Measurements from ENCODE around the gene CCM2. TPM values are rescaled to one million over a fixed set of nuclear protein-coding genes. Genes with fewer than 3 reads are reported as not detected.

Gene CCM2
- total RNA-seq, 2 donors from 2014 or later, result 30.0 to 83.6 TPM

GRCh38 chr7:45057878-45058277 is 57.9 kb downstream of the CCM2 start:
- no peak overlapping the region for H3K27ac ChIP-seq
- H3K4me3 ChIP-seq, result no peak overlapping the region
- no peaks in the 10 kb centered on the region for H3K36me3 ChIP-seq
- no peaks in the 10 kb centered on the region for H3K27me3 ChIP-seq (replicated peaks; ENCODE audit: insufficient read depth)
- intact Hi-C loops (cut with DNase I), result no loop called here
- TF ChIP-seq POLR2AphosphoS5 (IDR thresholded peaks at IDR 0.05), result no peak
- TF ChIP-seq CTCF (IDR thresholded peaks at IDR 0.05), result no peak
- TF ChIP-seq POLR2A (IDR thresholded peaks at IDR 0.05), result no peak
- 92% methylated on average over 5 of the region's 5 CpGs for WGBS
- no peaks in the 10 kb centered on the region for H3K4me1 ChIP-seq (replicated peaks)
- no peaks in the 10 kb centered on the region for H3K9me3 ChIP-seq
- DNase-seq (ENCODE audit: low spot score), result no peak

GRCh38 chr7:45060295-45060694 is 60.3 kb downstream of the CCM2 start:
- intact Hi-C loops (cut with DNase I), result no loop called here
- TF ChIP-seq POLR2A (IDR thresholded peaks at IDR 0.05) (no peak), POLR2AphosphoS5 (IDR thresholded peaks at IDR 0.05) (no peak), CTCF (IDR thresholded peaks at IDR 0.05) (no peak)
- Histone ChIP-seq H3K4me3 (no peak overlapping the region), H3K36me3 (no peaks in the 10 kb centered on the region), H3K27ac (no peak overlapping the region), H3K4me1 (replicated peaks) (no peaks in the 10 kb centered on the region), H3K9me3 (no peaks in the 10 kb centered on the region), H3K27me3 (replicated peaks; ENCODE audit: insufficient read depth) (no peaks in the 10 kb centered on the region)
- DNase-seq (ENCODE audit: low spot score), result no peak
- 98% methylated on average over 3 of the region's 3 CpGs for WGBS

- Histone ChIP-seq H3K36me3 (no peaks in the 10 kb centered on the region), H3K27ac (no peak overlapping the region), H3K9me3 (no peaks in the 10 kb centered on the region), H3K4me3 (no peak overlapping the region), H3K27me3 (replicated peaks; ENCODE audit: insufficient read depth) (no peaks in the 10 kb centered on the region), H3K4me1 (replicated peaks) (no peaks in the 10 kb centered on the region)
- TF ChIP-seq POLR2A (IDR thresholded peaks at IDR 0.05) (no peak), CTCF (IDR thresholded peaks at IDR 0.05) (no peak), POLR2AphosphoS5 (IDR thresholded peaks at IDR 0.05) (no peak)
- DNase-seq (ENCODE audit: low spot score), result no peak
- whole genome bisulfite sequencing, result 95% methylated on average over 2 of the region's 2 CpGs
- intact Hi-C loops (cut with DNase I), result no loop called here
Observed at GRCh38 chr7:45061352-45061751, 61.4 kb downstream of the CCM2 start.

- intact Hi-C loops (cut with DNase I), result no loop called here
- Histone ChIP-seq H3K36me3 (no peaks in the 10 kb centered on the region), H3K4me3 (no peak overlapping the region), H3K27me3 (replicated peaks; ENCODE audit: insufficient read depth) (no peaks in the 10 kb centered on the region), H3K9me3 (no peaks in the 10 kb centered on the region), H3K4me1 (replicated peaks) (no peaks in the 10 kb centered on the region), H3K27ac (no peak overlapping the region)
- 93% methylated on average over 1 of the region's 1 CpG for WGBS
- no peak for DNase-seq (ENCODE audit: low spot score)
- TF ChIP-seq CTCF (IDR thresholded peaks at IDR 0.05) (no peak), POLR2AphosphoS5 (IDR thresholded peaks at IDR 0.05) (no peak), POLR2A (IDR thresholded peaks at IDR 0.05) (no peak)
Observed at GRCh38 chr7:45061806-45062425, 61.9 kb downstream of the CCM2 start.

GRCh38 chr7:45064047-45064725 is 64.2 kb downstream of the CCM2 start:
- no peaks in the 10 kb centered on the region for H3K9me3 ChIP-seq
- TF ChIP-seq POLR2AphosphoS5 (IDR thresholded peaks at IDR 0.05), result no peak
- TF ChIP-seq POLR2A (IDR thresholded peaks at IDR 0.05), result no peak
- no peak for TF ChIP-seq CTCF (IDR thresholded peaks at IDR 0.05)
- 90% methylated on average over 11 of the region's 16 CpGs for WGBS
- no peaks in the 10 kb centered on the region for H3K4me1 ChIP-seq (replicated peaks)
- no peak overlapping the region for H3K27ac ChIP-seq
- no peak for DNase-seq (ENCODE audit: low spot score)
- H3K4me3 ChIP-seq, result no peak overlapping the region
- H3K27me3 ChIP-seq (replicated peaks; ENCODE audit: insufficient read depth), result no peaks in the 10 kb centered on the region
- H3K36me3 ChIP-seq, result no peaks in the 10 kb centered on the region
- intact Hi-C loops (cut with DNase I), result no loop called here

All from prostate gland (tissue), 2 donors.